ENCODE results near the gene DLGAP3.

DNA sequence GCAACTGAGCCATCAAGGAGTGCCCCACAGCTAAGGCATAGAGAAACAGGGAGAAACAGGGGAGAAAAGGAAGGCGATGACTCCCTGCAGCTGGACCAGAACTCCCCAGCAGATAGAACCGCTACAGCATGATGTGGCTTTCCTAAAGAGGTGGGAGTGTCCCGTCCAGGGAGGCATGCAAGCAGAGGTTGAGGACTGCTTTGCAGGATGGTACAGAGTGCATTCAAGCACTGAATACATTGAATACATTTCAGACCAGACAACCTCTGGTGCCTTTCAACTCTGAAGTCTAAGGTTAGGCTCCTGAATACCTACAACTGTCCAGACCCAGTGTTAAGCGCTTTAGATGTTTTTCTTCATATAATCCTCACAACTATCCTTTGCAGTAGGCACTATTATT, 13.3 kb downstream of the DLGAP3 start:
- TF ChIP-seq, protein P1, sequence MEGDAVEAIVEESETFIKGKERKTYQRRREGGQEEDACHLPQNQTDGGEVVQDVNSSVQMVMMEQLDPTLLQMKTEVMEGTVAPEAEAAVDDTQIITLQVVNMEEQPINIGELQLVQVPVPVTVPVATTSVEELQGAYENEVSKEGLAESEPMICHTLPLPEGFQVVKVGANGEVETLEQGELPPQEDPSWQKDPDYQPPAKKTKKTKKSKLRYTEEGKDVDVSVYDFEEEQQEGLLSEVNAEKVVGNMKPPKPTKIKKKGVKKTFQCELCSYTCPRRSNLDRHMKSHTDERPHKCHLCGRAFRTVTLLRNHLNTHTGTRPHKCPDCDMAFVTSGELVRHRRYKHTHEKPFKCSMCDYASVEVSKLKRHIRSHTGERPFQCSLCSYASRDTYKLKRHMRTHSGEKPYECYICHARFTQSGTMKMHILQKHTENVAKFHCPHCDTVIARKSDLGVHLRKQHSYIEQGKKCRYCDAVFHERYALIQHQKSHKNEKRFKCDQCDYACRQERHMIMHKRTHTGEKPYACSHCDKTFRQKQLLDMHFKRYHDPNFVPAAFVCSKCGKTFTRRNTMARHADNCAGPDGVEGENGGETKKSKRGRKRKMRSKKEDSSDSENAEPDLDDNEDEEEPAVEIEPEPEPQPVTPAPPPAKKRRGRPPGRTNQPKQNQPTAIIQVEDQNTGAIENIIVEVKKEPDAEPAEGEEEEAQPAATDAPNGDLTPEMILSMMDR (conservative IDR thresholded peaks at IDR 0.05 in 1 of 2, IDR thresholded peaks at IDR 0.05 in 1 of 2; ENCODE audit: extremely low read depth in 1 of 2, insufficient read depth in 1 of 2, low read depth in 1 of 2, low read length in 2 of 2), result no peak
- TF ChIP-seq EZH2 (IDR thresholded peaks at IDR 0.05; ENCODE audit: borderline replicate concordance, low read length), result no peak

Measured in mammary epithelial cell (primary cell).